Ovary (tissue), 9 donors: ENCODE data around the gene SEC11A. TPM values are rescaled to one million over a fixed set of nuclear protein-coding genes. Genes with fewer than 3 reads are reported as not detected.

Experiments
- DNase-seq, 5 donors: peaks; one replicate each; pipeline ENCODE4 v3.0.0-alpha.2; 2019 to 2020
- H3K27ac ChIP-seq, 2 donors: fragments of 200-600 bp; one replicate each; pipeline versions ENCODE4 v1.5.1 to v1.8.0; 2019 to 2022
- H3K27me3 ChIP-seq: fragments of 200-600 bp; one replicate; pipeline ENCODE4 v1.8.0; 2022
- H3K36me3 ChIP-seq: fragments of 200-600 bp; sonication (generic); one replicate; pipeline ENCODE4 v1.5.1; 2019
- H3K4me1 ChIP-seq: one replicate; pipeline ENCODE4 v1.8.1; 2013; ENCODE audit warnings: mild to moderate bottlenecking, moderate library complexity; ENCODE audit not compliant: insufficient read depth
- H3K4me3 ChIP-seq: fragments of 200-600 bp; sonication (generic); one replicate; pipeline ENCODE4 v1.5.1; 2017
- H3K9me3 ChIP-seq, 2 donors: fragments of 200-600 bp in 1 of 2; sonication (generic) in 1 of 2; one replicate each; pipeline versions ENCODE4 v1.5.1 to v1.8.1; 2013 to 2019; ENCODE audit warnings: mild to moderate bottlenecking in 1 of 2, moderate library complexity in 1 of 2
- EP300 ChIP-seq: sonication (generic); formaldehyde crosslinking; IDR thresholded peaks from one replicate; pipeline ENCODE4 v1.6.1; 2017; ENCODE audit warnings: antibody characterized with exemption
- POLR2A ChIP-seq: fragments of 450-650 bp; IDR thresholded peaks from one replicate; pipeline ENCODE4 v1.6.1; 2017; ENCODE audit warnings: antibody characterized with exemption, mild to moderate bottlenecking, moderate library complexity
- WGBS, 3 donors: extraction: QIAGEN DNeasy Blood & Tissue Kit in 1 of 3; methylation state at CpG; one replicate each; pipeline versions ENCODE4 v1.1.5 to v1.1.7; 2013 to 2017; 5-methylcytosine and 5-hydroxymethylcytosine counted together
- intact Hi-C, 4 donors: fragments of 100-400 bp; cut with DNase I; formaldehyde crosslinking; loops; one replicate each; pipeline versions ENCODE4 v1.11.0 to v1.15.1; 2022 to 2023
- polyA plus RNA-seq, 2 donors: library from polyadenylated mRNA; stranded (reverse); fragments of 200-250 nt in 1 of 2; fragments of 350-450 nt in 1 of 2; fragmentation: Illumina TruSeq in 1 of 2; extraction: RNeasy Lipid Tissue Mini Kit (QIAGEN cat#74804) in 1 of 2; gene quantifications; one replicate each; pipeline ENCODE4 v1.2.3, GENCODE V29; 2013 to 2014
- total RNA-seq, 7 donors: library from RNA; depleted of rRNA in 2 of 7; stranded (reverse); fragments of >200 nt in 2 of 7; fragmentation: NEBNext Ultra II Directional in 3 of 7; extraction: Animal tissue kit (Norgen Biotek cat#: 25700) in 3 of 7; gene quantifications; one replicate each; pipeline versions ENCODE4 v1.1.0 to v1.2.4, GENCODE V29; 2016 to 2023
- TF ChIP-seq, protein P1 (sequence below), 3 donors: fragments of 450-650 bp in 2 of 3; fragments of 200-600 bp in 1 of 3; IDR thresholded peaks; one replicate each; pipeline versions ENCODE4 v1.5.1 to v1.8.0; 2016 to 2022; ENCODE audit warnings: antibody characterized with exemption in 3 of 3, mild to moderate bottlenecking in 1 of 3
- donor health status: DM: no; HTN: no; CAD: no; lungs with moderate emphysema.
- donor health status: DM: no; HTN: no; CAD: no.
- donor health status: Bipolar disorder and iron deficiency.
- donor health status: DM: yes; HTN: yes; CAD: no.
- donor health status: DM: no; HTN: no; CAD: no.
- donor health status: DM: yes; HTN: yes; CAD: no.

The SEC11A gene
- total and polyA plus RNA-seq, 9 donors: 118 to 237 (median 175) TPM

DNA sequence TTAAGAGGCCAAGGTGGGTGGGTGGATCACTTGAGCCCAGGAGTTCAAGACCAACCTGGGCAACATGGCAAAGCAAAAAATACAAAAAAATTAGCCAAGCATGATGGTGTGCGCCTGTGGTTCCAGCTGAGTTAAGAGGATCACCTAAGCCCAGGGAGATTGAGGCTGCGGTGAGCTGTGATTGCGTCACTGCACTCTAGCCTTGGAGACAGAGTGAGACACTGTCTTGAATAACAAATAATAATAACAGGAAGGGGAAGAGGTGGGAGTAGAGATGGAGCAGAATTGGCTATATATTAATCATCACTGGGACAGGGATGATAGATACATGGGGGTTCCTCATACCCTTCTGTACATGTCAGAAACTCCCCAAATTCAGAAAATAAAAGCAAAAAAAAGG, 34.1 kb downstream of the SEC11A start:
- intact Hi-C loops: loop anchor here in 1 of 4 donors (10.0 kb wide), 1 partner anchor 63 kb away; the partner anchor contains the start of gene ZNF592
- H3K27ac ChIP-seq: no peak overlapping the region
- no peaks in the 10 kb centered on the region for H3K4me1 ChIP-seq
- TF ChIP-seq, protein P1, sequence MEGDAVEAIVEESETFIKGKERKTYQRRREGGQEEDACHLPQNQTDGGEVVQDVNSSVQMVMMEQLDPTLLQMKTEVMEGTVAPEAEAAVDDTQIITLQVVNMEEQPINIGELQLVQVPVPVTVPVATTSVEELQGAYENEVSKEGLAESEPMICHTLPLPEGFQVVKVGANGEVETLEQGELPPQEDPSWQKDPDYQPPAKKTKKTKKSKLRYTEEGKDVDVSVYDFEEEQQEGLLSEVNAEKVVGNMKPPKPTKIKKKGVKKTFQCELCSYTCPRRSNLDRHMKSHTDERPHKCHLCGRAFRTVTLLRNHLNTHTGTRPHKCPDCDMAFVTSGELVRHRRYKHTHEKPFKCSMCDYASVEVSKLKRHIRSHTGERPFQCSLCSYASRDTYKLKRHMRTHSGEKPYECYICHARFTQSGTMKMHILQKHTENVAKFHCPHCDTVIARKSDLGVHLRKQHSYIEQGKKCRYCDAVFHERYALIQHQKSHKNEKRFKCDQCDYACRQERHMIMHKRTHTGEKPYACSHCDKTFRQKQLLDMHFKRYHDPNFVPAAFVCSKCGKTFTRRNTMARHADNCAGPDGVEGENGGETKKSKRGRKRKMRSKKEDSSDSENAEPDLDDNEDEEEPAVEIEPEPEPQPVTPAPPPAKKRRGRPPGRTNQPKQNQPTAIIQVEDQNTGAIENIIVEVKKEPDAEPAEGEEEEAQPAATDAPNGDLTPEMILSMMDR (IDR thresholded peaks at IDR 0.05): no peak
- no peak for TF ChIP-seq POLR2A
- no peak for TF ChIP-seq EP300
- H3K9me3 ChIP-seq: no peaks in the 10 kb centered on the region
- 92 to 96% (median 93%) methylated on average over 3 of the region's 3 CpGs for WGBS, 3 donors
- H3K4me3 ChIP-seq: no peak overlapping the region
- no peaks in the 10 kb centered on the region for H3K27me3 ChIP-seq
- H3K36me3 ChIP-seq: no peaks in the 10 kb centered on the region
- DNase-seq: no peak

DNA sequence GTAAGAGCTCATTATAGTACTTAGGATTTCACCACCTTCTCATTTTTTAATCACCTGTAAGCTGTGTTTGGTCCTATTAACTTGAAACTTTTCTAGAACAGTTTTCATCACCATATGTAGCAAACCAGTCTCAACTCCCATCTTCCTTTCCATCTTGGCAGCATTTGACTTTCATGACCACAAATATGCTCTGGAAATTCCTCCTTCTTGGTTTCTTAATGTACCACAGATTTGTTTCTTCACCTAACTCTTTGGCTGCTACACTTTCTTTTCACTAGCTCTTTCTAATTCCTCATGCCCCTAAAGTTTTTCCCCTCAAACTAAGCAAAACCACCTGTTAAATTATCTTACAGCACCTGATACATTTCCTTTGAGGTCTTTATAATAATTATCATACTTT, 44.7 kb downstream of the SEC11A start:
- no peaks in the 10 kb centered on the region for H3K36me3 ChIP-seq
- TF ChIP-seq, protein P1 (IDR thresholded peaks at IDR 0.05): no peak
- TF ChIP-seq POLR2A: no peak
- no peak for TF ChIP-seq EP300
- no peak overlapping the region for H3K4me3 ChIP-seq
- H3K9me3 ChIP-seq: no peaks in the 10 kb centered on the region
- H3K4me1 ChIP-seq: no peaks in the 10 kb centered on the region
- no peaks in the 10 kb centered on the region for H3K27me3 ChIP-seq
- intact Hi-C loops: no loop called here
- no peak for DNase-seq
- H3K27ac ChIP-seq: no peak overlapping the region

DNA sequence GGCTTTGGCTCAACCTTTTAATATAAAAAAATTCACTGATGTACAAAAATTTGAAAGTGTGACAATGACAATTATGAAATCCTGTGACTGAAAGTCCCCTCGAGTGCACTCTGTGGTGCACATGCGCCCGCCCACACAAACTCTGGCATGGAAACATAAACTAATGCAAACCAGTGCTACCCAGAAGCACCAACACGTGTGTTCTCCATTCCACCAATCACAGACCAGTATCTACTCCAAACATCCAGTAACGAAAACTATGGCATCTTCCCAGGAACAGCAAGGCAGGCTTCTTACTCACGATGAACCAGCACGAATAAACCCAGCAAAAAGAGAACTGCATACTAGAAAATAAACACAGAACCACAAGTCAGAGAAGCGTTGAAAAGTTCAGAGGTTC, 46.2 kb downstream of the SEC11A start:
- no peaks in the 10 kb centered on the region for H3K36me3 ChIP-seq
- no peak for TF ChIP-seq EP300
- TF ChIP-seq, protein P1 (IDR thresholded peaks at IDR 0.05): no peak
- no peak for TF ChIP-seq POLR2A
- no peak overlapping the region for H3K27ac ChIP-seq
- no peak overlapping the region for H3K4me3 ChIP-seq
- no peaks in the 10 kb centered on the region for H3K9me3 ChIP-seq
- H3K27me3 ChIP-seq: no peaks in the 10 kb centered on the region
- no peaks in the 10 kb centered on the region for H3K4me1 ChIP-seq
- 71 to 81% (median 79%) methylated on average over 8 of the region's 8 CpGs for WGBS, 3 donors
- no peak for DNase-seq
- intact Hi-C loops: no loop called here

DNA sequence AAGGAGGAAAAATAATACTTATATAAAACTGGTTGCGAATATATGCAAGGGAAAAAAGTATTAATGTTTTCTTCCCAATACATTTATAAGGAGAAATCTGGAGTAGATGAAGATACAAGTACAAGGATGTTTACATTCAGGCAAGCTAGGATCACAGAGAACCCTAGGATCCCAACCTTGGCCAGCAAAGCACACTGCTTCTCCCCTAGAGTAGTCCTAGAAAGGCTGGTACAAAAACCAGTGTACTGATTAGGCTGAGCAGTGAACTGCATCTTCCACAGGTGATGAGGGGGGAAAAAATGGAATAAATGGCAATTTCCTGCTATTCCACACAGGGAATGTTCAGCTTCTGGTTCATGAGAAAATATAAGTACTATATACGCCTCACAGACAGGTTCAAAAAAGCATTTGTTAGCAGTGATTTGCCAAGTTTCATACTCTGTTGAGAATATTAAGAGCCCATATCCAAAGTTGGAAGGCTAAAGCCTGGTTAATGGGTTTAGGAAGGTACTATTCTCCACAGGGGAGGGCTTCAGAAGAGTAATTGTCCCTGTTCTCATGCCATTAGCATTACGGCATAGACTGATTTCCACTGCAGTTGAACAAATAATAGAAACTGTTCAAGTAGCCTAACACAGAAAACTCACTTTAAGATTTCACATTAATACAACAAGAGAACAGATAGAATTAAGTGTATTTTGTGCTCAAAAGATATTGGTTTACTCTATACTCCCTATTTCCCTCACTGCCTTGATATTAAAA, 47.5 kb downstream of the SEC11A start:
- no peaks in the 10 kb centered on the region for H3K9me3 ChIP-seq
- DNase-seq: no peak
- WGBS, 3 donors: 94 to 98% (median 96%) methylated on average over 3 of the region's 3 CpGs
- no peaks in the 10 kb centered on the region for H3K36me3 ChIP-seq
- TF ChIP-seq POLR2A: no peak
- TF ChIP-seq EP300: no peak
- TF ChIP-seq, protein P1 (IDR thresholded peaks at IDR 0.05): no peak
- no peak overlapping the region for H3K27ac ChIP-seq
- no peak overlapping the region for H3K4me3 ChIP-seq
- H3K27me3 ChIP-seq: no peaks in the 10 kb centered on the region
- intact Hi-C loops: no loop called here
- H3K4me1 ChIP-seq: no peaks in the 10 kb centered on the region
